ENCODE results near the gene JAZF1.

DNA sequence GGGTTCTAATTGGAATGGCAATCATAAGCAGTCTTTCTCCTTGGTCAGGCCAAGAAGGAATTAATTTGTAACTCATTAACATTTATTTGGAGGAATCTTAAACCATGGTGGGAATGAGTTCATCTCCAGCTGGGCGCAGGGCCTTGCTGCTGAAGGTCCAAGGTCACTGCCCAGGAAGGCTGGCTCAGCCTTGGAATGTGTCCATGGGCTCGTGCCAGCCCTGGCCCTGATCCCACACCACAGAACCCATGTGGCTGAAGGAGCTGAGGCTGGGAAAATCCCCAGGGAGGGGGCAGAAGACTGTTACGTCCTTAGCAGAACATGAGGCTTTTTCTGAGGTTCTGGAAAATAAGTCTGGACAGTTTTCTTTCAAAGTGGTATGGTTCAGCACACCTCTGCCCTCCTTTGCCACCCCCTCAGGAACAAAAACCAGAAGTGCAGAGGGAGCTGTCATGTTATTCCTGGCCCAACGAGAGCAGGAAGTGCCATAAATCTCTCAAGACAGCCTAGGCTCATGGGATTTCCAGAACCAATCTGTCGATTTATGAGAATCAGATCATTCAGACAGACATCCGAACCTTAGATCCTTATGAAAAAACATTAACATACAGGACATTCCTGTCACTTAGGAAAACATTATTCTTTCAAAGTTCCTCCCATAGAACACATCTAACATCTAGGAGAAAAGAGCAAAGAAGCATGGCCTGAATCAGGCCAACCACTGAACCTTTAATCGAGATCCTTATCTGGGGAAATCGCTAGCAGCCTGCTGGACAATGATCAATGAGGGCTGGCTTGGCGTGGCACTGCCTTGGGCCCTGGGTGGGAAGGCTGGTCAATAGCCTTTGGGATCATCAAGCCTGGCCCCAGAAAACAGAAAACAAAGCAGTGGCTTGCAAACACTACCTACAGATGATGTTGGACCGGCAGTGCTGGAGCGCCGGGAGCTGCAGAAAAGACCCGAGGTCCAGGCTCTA is 306.3 kb downstream of the JAZF1 start:
- TF ChIP-seq FOXM1 (IDR thresholded peaks at IDR 0.05; ENCODE audit: borderline replicate concordance, low read depth) (no peak), CREB1 (IDR thresholded peaks at IDR 0.05; ENCODE audit: low read depth) (no peak), EP300 (IDR thresholded peaks at IDR 0.05; ENCODE audit: borderline replicate concordance) (no peak), CEBPB (IDR thresholded peaks at IDR 0.05) (no peak), TAF1 (IDR thresholded peaks at IDR 0.05; ENCODE audit: low read depth) (no peak), RAD21 (IDR thresholded peaks at IDR 0.05; ENCODE audit: low read depth) (no peak)
- TF ChIP-seq, protein P1, sequence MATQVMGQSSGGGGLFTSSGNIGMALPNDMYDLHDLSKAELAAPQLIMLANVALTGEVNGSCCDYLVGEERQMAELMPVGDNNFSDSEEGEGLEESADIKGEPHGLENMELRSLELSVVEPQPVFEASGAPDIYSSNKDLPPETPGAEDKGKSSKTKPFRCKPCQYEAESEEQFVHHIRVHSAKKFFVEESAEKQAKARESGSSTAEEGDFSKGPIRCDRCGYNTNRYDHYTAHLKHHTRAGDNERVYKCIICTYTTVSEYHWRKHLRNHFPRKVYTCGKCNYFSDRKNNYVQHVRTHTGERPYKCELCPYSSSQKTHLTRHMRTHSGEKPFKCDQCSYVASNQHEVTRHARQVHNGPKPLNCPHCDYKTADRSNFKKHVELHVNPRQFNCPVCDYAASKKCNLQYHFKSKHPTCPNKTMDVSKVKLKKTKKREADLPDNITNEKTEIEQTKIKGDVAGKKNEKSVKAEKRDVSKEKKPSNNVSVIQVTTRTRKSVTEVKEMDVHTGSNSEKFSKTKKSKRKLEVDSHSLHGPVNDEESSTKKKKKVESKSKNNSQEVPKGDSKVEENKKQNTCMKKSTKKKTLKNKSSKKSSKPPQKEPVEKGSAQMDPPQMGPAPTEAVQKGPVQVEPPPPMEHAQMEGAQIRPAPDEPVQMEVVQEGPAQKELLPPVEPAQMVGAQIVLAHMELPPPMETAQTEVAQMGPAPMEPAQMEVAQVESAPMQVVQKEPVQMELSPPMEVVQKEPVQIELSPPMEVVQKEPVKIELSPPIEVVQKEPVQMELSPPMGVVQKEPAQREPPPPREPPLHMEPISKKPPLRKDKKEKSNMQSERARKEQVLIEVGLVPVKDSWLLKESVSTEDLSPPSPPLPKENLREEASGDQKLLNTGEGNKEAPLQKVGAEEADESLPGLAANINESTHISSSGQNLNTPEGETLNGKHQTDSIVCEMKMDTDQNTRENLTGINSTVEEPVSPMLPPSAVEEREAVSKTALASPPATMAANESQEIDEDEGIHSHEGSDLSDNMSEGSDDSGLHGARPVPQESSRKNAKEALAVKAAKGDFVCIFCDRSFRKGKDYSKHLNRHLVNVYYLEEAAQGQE (IDR thresholded peaks at IDR 0.05; ENCODE audit: low read depth): no peak
- TF ChIP-seq, protein P2, sequence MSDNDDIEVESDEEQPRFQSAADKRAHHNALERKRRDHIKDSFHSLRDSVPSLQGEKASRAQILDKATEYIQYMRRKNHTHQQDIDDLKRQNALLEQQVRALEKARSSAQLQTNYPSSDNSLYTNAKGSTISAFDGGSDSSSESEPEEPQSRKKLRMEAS (IDR thresholded peaks at IDR 0.05): peak; percentile 53; the same call in 1 of the 2 replicates
